ENCODE data around the gene LHCGR. TPM values are rescaled to one million over a fixed set of nuclear protein-coding genes. Genes with fewer than 3 reads are reported as not detected.

Gene LHCGR
- not detected for total RNA-seq
- not detected for polyA plus RNA-seq

- Histone ChIP-seq H3K27ac (ENCODE audit: insufficient read depth, low read length, poor library complexity, severe bottlenecking) (no peak within 1 kb of the TSS), H3K36me3 (ENCODE audit: control insufficient read depth, insufficient read depth, low read length) (no peaks in the 10 kb centered on the region), H3K4me1 (ENCODE audit: control insufficient read depth, insufficient read depth, low read length, poor library complexity, severe bottlenecking) (no peaks in the 10 kb centered on the region), H3K4me3 (ENCODE audit: low read depth, low read length) (no peak within 1 kb of the TSS), H3K9me3 (ENCODE audit: control insufficient read depth in 2 of 2, low read length in 2 of 2) (no peaks in the 10 kb centered on the region), H3K27me3 (ENCODE audit: control insufficient read depth, insufficient read depth, low read length) (peaks cover 8% of the 10 kb centered on the region)
- Mint-ChIP-seq H3K4me1 (no peaks in the 10 kb centered on the region), H3K9me3 (peaks cover 0 to 2% (median 0%) of the 10 kb centered on the region in 7 donors), H3K27ac (no peak within 1 kb of the TSS), H3K27me3 (peaks cover 33% of the 10 kb centered on the region), H3K4me3 (peak within 1 kb of the TSS in 1 of 4 donors; percentile 34), H3K36me3 (no peaks in the 10 kb centered on the region)
- ATAC-seq (ENCODE audit: low read depth in 2 of 2) = no peak
- DNase-seq = no peak
These were observed at the start of gene LHCGR for GRCh38 chr2:48755473-48755872. Gene LHCGR (minus strand): TSS chr2:48755724. CDS start chr2:48755671, 53 bp downstream.

GRCh38 chr2:48799601-48800000 is 44.1 kb upstream of the LHCGR start:
- ATAC-seq (ENCODE audit: low read depth in 2 of 2) = no peak
- H3K27me3 Mint-ChIP-seq = no peaks in the 10 kb centered on the region

GRCh38 chr2:48795065-48795464 is 39.5 kb upstream of the LHCGR start:
- H3K36me3 Mint-ChIP-seq = no peaks in the 10 kb centered on the region
- H3K9me3 Mint-ChIP-seq = peaks cover 0 to 7% (median 0%) of the 10 kb centered on the region in 7 donors
- no peak for DNase-seq
- no peak overlapping the region for H3K4me3 Mint-ChIP-seq
- H3K4me1 Mint-ChIP-seq = no peaks in the 10 kb centered on the region
- Histone ChIP-seq H3K27me3 (ENCODE audit: control insufficient read depth, insufficient read depth, low read length) (no peaks in the 10 kb centered on the region), H3K27ac (ENCODE audit: insufficient read depth, low read length, poor library complexity, severe bottlenecking) (no peak overlapping the region), H3K4me1 (ENCODE audit: control insufficient read depth, insufficient read depth, low read length, poor library complexity, severe bottlenecking) (no peaks in the 10 kb centered on the region), H3K9me3 (ENCODE audit: control insufficient read depth in 2 of 2, low read length in 2 of 2) (no peaks in the 10 kb centered on the region), H3K4me3 (ENCODE audit: low read depth, low read length) (no peak overlapping the region), H3K36me3 (ENCODE audit: control insufficient read depth, insufficient read depth, low read length) (no peaks in the 10 kb centered on the region)
- no peak for ATAC-seq (ENCODE audit: low read depth in 2 of 2)
- no peak overlapping the region for H3K27ac Mint-ChIP-seq
- H3K27me3 Mint-ChIP-seq = no peaks in the 10 kb centered on the region

More at GRCh38 chr2:48799601-48800000, 44.1 kb upstream of the LHCGR start:
- no peaks in the 10 kb centered on the region for H3K36me3 Mint-ChIP-seq
- Histone ChIP-seq H3K27ac (ENCODE audit: insufficient read depth, low read length, poor library complexity, severe bottlenecking) (no peak overlapping the region), H3K4me1 (ENCODE audit: control insufficient read depth, insufficient read depth, low read length, poor library complexity, severe bottlenecking) (no peaks in the 10 kb centered on the region), H3K36me3 (ENCODE audit: control insufficient read depth, insufficient read depth, low read length) (no peaks in the 10 kb centered on the region), H3K9me3 (ENCODE audit: control insufficient read depth in 2 of 2, low read length in 2 of 2) (no peaks in the 10 kb centered on the region), H3K27me3 (ENCODE audit: control insufficient read depth, insufficient read depth, low read length) (no peaks in the 10 kb centered on the region), H3K4me3 (ENCODE audit: low read depth, low read length) (no peak overlapping the region)
- no peak overlapping the region for H3K4me3 Mint-ChIP-seq
- DNase-seq = no peak
- H3K4me1 Mint-ChIP-seq = no peaks in the 10 kb centered on the region
- H3K9me3 Mint-ChIP-seq = peaks cover 0 to 6% (median 0%) of the 10 kb centered on the region in 7 donors
- H3K27ac Mint-ChIP-seq = no peak overlapping the region

- H3K36me3 ChIP-seq (ENCODE audit: control insufficient read depth, insufficient read depth, low read length) = no peaks in the 10 kb centered on the region
- H3K27me3 ChIP-seq (ENCODE audit: control insufficient read depth, insufficient read depth, low read length) = no peaks in the 10 kb centered on the region
- no peak overlapping the region for H3K4me3 ChIP-seq (ENCODE audit: low read depth, low read length)
- Mint-ChIP-seq H3K4me1 (no peaks in the 10 kb centered on the region), H3K9me3 (peaks cover 0 to 7% (median 0%) of the 10 kb centered on the region in 7 donors), H3K27ac (no peak overlapping the region), H3K4me3 (no peak overlapping the region), H3K36me3 (no peaks in the 10 kb centered on the region), H3K27me3 (no peaks in the 10 kb centered on the region)
- no peaks in the 10 kb centered on the region for H3K4me1 ChIP-seq (ENCODE audit: control insufficient read depth, insufficient read depth, low read length, poor library complexity, severe bottlenecking)
- no peaks in the 10 kb centered on the region for H3K9me3 ChIP-seq (ENCODE audit: control insufficient read depth in 2 of 2, low read length in 2 of 2)
- no peak for ATAC-seq (ENCODE audit: low read depth in 2 of 2)
- no peak for DNase-seq
- no peak overlapping the region for H3K27ac ChIP-seq (ENCODE audit: insufficient read depth, low read length, poor library complexity, severe bottlenecking)
These were observed 38.1 kb upstream of the LHCGR start for GRCh38 chr2:48793671-48794070.

GRCh38 chr2:48792030-48792429 is 36.5 kb upstream of the LHCGR start:
- Histone ChIP-seq H3K9me3 (ENCODE audit: control insufficient read depth in 2 of 2, low read length in 2 of 2) (no peaks in the 10 kb centered on the region), H3K4me3 (ENCODE audit: low read depth, low read length) (no peak overlapping the region), H3K27me3 (ENCODE audit: control insufficient read depth, insufficient read depth, low read length) (no peaks in the 10 kb centered on the region), H3K27ac (ENCODE audit: insufficient read depth, low read length, poor library complexity, severe bottlenecking) (no peak overlapping the region), H3K36me3 (ENCODE audit: control insufficient read depth, insufficient read depth, low read length) (no peaks in the 10 kb centered on the region), H3K4me1 (ENCODE audit: control insufficient read depth, insufficient read depth, low read length, poor library complexity, severe bottlenecking) (no peaks in the 10 kb centered on the region)
- no peak for DNase-seq
- ATAC-seq (ENCODE audit: low read depth in 2 of 2) = no peak
- Mint-ChIP-seq H3K4me3 (no peak overlapping the region), H3K36me3 (no peaks in the 10 kb centered on the region), H3K9me3 (peaks cover 0 to 5% (median 0%) of the 10 kb centered on the region in 7 donors), H3K4me1 (no peaks in the 10 kb centered on the region), H3K27me3 (no peaks in the 10 kb centered on the region), H3K27ac (no peak overlapping the region)

GRCh38 chr2:48790407-48791170 is 35.1 kb upstream of the LHCGR start:
- no peak overlapping the region for H3K4me3 Mint-ChIP-seq
- ATAC-seq (ENCODE audit: low read depth in 2 of 2) (no peak), DNase-seq (no peak)
- Histone ChIP-seq H3K4me1 (ENCODE audit: control insufficient read depth, insufficient read depth, low read length, poor library complexity, severe bottlenecking) (no peaks in the 10 kb centered on the region), H3K9me3 (ENCODE audit: control insufficient read depth in 2 of 2, low read length in 2 of 2) (no peaks in the 10 kb centered on the region), H3K27me3 (ENCODE audit: control insufficient read depth, insufficient read depth, low read length) (no peaks in the 10 kb centered on the region), H3K4me3 (ENCODE audit: low read depth, low read length) (no peak overlapping the region), H3K27ac (ENCODE audit: insufficient read depth, low read length, poor library complexity, severe bottlenecking) (no peak overlapping the region), H3K36me3 (ENCODE audit: control insufficient read depth, insufficient read depth, low read length) (no peaks in the 10 kb centered on the region)
- H3K4me1 Mint-ChIP-seq = no peaks in the 10 kb centered on the region
- H3K36me3 Mint-ChIP-seq = no peaks in the 10 kb centered on the region
- H3K9me3 Mint-ChIP-seq = peaks cover 0 to 2% (median 0%) of the 10 kb centered on the region in 7 donors
- no peak overlapping the region for H3K27ac Mint-ChIP-seq
- no peaks in the 10 kb centered on the region for H3K27me3 Mint-ChIP-seq

GRCh38 chr2:48787580-48787979 is 32.1 kb upstream of the LHCGR start:
- no peak overlapping the region for H3K27ac ChIP-seq (ENCODE audit: insufficient read depth, low read length, poor library complexity, severe bottlenecking)
- Mint-ChIP-seq H3K27ac (no peak overlapping the region), H3K36me3 (no peaks in the 10 kb centered on the region), H3K4me3 (no peak overlapping the region), H3K9me3 (peaks cover 0 to 4% (median 0%) of the 10 kb centered on the region in 7 donors), H3K27me3 (no peaks in the 10 kb centered on the region), H3K4me1 (no peaks in the 10 kb centered on the region)
- no peaks in the 10 kb centered on the region for H3K9me3 ChIP-seq (ENCODE audit: control insufficient read depth in 2 of 2, low read length in 2 of 2)
- no peaks in the 10 kb centered on the region for H3K27me3 ChIP-seq (ENCODE audit: control insufficient read depth, insufficient read depth, low read length)
- no peak overlapping the region for H3K4me3 ChIP-seq (ENCODE audit: low read depth, low read length)
- no peak for DNase-seq
- no peak for ATAC-seq (ENCODE audit: low read depth in 2 of 2)
- H3K4me1 ChIP-seq (ENCODE audit: control insufficient read depth, insufficient read depth, low read length, poor library complexity, severe bottlenecking) = no peaks in the 10 kb centered on the region
- no peaks in the 10 kb centered on the region for H3K36me3 ChIP-seq (ENCODE audit: control insufficient read depth, insufficient read depth, low read length)

- Histone ChIP-seq H3K36me3 (ENCODE audit: control insufficient read depth, insufficient read depth, low read length) (no peaks in the 10 kb centered on the region), H3K4me1 (ENCODE audit: control insufficient read depth, insufficient read depth, low read length, poor library complexity, severe bottlenecking) (no peaks in the 10 kb centered on the region), H3K9me3 (ENCODE audit: control insufficient read depth in 2 of 2, low read length in 2 of 2) (no peaks in the 10 kb centered on the region), H3K27me3 (ENCODE audit: control insufficient read depth, insufficient read depth, low read length) (no peaks in the 10 kb centered on the region), H3K4me3 (ENCODE audit: low read depth, low read length) (no peak overlapping the region), H3K27ac (ENCODE audit: insufficient read depth, low read length, poor library complexity, severe bottlenecking) (no peak overlapping the region)
- Mint-ChIP-seq H3K36me3 (no peaks in the 10 kb centered on the region), H3K4me3 (no peak overlapping the region), H3K9me3 (peaks cover 0 to 5% (median 0%) of the 10 kb centered on the region in 7 donors), H3K4me1 (no peaks in the 10 kb centered on the region), H3K27ac (no peak overlapping the region), H3K27me3 (peaks cover 3% of the 10 kb centered on the region)
- DNase-seq (no peak), ATAC-seq (ENCODE audit: low read depth in 2 of 2) (no peak)
These were observed 25.8 kb upstream of the LHCGR start for GRCh38 chr2:48781366-48781765.

All from CD4-positive, CD25-positive, alpha-beta regulatory T cell (primary cell).